Measurements from ENCODE around the gene GALNS.
A peak's percentile ranks its signal among the peaks of the same experiment; 100 is the strongest.
"Not testable (repeated sequence)": the region's sequence is repeated elsewhere in the genome, so short reads cannot be mapped to it uniquely, and the experiment has no call there.

Gene GALNS

DNA sequence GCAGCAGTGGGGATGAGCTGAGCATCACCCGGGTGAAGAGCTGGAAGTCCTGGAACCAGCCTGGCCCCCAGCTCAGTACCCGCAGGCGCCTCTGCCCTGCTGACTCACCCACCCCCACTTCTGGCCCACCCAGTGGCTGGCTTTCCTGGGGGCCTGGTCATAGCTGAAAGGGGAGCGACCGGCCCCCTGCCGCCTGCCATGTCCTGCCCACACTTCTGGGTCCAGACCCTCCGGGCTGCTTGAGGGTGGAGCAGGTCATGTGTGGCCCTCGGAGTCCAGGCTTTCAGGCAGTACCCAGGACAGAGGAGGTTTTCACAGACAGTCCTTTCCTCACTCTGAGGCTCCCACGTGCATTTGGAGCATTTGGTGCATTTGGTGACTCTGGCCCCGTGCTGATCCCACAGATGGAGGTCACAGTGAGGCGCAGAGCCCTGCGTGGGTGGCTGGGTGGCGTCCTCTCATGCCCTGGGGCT, 64.6 kb downstream of the GALNS start:
- Histone ChIP-seq H4K20me1 (no peaks in the 10 kb centered on the region), H3K4me3 (no peak overlapping the region), H3K4me1 (peaks cover 96% of the 10 kb centered on the region), H3K27me3 (no peaks in the 10 kb centered on the region), H3K27ac (peak overlapping the region; percentile 93), H3K4me2 (peak overlapping the region; percentile 96), H3K9me3 (no peaks in the 10 kb centered on the region), H3K36me3 (no peaks in the 10 kb centered on the region), H3K9ac (peak overlapping the region; percentile 74)
- TF ChIP-seq Cebpa-rat (IDR thresholded peaks at IDR 0.05): no peak

DNA sequence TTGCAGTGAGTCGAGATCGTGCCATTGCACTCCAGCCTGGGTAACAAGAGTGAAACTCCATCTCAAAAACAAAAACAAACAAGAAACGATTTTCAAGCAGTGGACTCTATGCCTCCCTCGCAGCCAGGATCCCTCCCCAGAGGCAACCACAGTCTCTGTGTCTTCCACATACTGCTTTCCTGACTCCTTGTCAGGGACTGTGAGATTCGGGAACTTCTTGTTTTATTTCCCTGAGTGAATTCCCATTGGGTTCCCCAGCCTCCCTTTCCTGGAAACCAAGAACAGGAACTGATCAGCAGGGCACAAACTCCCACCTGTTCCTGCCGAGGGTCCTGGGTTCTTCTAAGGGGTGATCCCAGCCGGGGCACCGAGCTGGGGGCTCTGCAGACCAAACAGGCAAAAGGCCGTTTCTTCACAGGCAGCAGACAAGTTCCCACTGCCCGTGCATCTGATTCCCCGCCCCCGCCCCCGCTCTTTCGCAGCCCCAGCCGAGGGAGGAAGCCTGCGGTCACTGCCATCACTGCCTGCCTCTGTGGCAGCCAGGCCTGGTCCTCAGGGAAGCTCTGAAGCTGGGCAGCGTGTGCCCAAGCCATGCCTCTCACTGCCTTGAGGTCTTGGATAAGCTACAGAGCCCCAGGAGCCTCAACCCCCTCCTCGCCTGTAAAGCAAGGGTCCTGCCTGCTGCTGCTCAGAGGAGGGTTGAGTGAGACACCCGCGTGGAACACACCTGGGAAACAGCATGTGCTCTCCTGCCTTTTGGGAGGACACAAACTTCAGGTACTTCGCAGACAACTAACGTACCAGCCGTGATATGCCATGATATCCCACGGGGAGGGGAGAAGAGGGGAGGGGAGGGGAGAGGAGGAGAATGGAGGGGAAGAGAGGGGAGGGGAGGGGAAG, 66.2 kb downstream of the GALNS start:
- peak overlapping the region; percentile 86 for H3K27ac ChIP-seq
- H3K36me3 ChIP-seq: no peaks in the 10 kb centered on the region
- peak overlapping the region; percentile 75 for H3K9ac ChIP-seq
- peaks cover 96% of the 10 kb centered on the region for H3K4me1 ChIP-seq
- H3K4me2 ChIP-seq: peak overlapping the region; percentile 99
- H4K20me1 ChIP-seq: no peaks in the 10 kb centered on the region
- no peaks in the 10 kb centered on the region for H3K27me3 ChIP-seq
- no peak for TF ChIP-seq Cebpa-rat (IDR thresholded peaks at IDR 0.05)
- peak overlapping the region; percentile 64 for H3K4me3 ChIP-seq
- no peaks in the 10 kb centered on the region for H3K9me3 ChIP-seq

DNA sequence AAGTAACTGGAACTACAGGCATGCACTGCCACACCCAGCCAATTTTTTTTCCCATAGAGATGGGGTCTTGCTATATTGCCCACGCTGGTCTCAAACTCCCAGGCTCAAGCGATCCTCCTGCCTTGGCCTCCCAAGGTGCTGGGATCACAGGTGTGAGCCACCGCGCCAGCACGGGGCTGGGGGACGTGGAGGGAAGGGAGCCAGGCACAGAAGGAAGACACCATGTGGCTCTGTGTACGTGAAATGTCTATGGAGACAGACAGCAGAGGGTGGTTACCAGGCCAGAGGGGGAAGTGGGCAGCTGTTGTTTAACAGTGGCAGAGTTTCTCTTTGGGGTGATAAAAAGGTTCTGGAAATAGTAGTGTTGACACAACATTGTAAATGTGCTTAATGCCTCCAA, 67.2 kb downstream of the GALNS start:
- Histone ChIP-seq H3K27me3 (no peaks in the 10 kb centered on the region), H3K4me3 (no peak overlapping the region), H3K9ac (peak overlapping the region; percentile 75), H3K9me3 (no peaks in the 10 kb centered on the region), H3K36me3 (no peaks in the 10 kb centered on the region), H4K20me1 (no peaks in the 10 kb centered on the region), H3K4me2 (peak overlapping the region; percentile 99), H3K4me1 (peaks cover 89% of the 10 kb centered on the region), H3K27ac (peak overlapping the region; percentile 86)
- TF ChIP-seq Cebpa-rat (IDR thresholded peaks at IDR 0.05): no peak

DNA sequence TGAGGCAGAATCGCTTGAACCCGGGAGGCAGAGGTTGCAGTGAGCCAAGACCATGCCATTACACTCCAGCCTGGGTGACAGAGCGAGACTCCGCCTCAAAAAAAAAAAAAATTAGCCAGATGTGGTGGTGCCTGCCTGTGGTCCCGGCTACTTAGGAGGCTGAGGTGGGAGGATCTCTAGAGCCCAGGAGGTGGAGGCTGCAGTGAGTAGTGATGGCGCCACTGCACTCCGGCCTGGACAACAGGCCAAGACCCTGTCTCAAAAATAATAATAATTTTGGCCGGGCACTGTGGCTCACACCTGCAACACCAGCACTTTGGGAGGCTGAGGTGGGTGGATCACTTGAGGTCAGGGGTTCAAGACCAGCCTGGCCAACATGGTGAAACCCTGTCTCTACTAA, 68.0 kb downstream of the GALNS start:
- Histone ChIP-seq H3K4me1 (peaks cover 85% of the 10 kb centered on the region), H3K27ac (peak overlapping the region; percentile 86; the same call in 1 of the 2 replicates), H3K4me2 (peak overlapping the region; percentile 99)
- H3K4me3 ChIP-seq, H3K36me3 ChIP-seq, H4K20me1 ChIP-seq, H3K27me3 ChIP-seq, H3K9me3 ChIP-seq, H3K9ac ChIP-seq: not testable (repeated sequence)

DNA sequence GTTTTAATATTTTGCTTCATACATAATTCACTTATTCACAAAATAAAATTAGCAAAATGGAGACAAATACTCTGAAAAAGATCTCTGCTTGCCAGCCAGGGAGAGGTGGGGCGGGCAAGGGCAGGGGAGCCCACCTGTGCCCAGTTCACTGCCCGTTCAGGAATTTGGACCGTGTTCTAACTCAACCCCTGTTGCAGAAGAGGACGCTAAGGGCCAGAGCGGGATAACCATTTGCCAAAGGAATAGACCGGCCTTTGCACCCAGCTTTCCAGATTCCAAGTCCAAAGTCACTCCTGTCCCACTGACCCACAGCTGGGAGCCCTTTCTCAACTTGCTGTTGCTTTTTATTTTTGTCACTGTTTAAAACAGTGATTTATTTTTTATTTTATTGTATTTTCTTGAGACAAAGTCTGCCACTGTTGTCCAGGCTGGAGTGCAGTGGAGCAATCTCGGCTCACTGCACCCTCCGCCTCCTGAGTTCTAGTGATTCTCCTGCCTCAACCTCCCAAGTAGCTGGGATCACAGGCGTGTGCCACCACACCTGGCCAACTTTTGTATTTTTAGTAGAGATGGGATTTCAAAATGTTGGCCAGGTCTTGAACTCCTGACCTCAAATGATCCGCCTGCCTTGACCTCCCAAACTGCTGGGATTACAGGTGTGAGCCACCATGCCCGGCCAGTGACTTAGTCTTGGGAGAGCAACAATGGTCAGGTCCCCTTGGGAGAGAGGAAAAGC, 69.0 kb downstream of the GALNS start:
- Histone ChIP-seq H3K4me2 (no peak overlapping the region), H4K20me1 (peaks cover 17% of the 10 kb centered on the region), H3K27ac (no peak overlapping the region), H3K9me3 (no peaks in the 10 kb centered on the region), H3K4me3 (no peak overlapping the region), H3K4me1 (peaks cover 85% of the 10 kb centered on the region), H3K9ac (no peak overlapping the region), H3K27me3 (no peaks in the 10 kb centered on the region), H3K36me3 (no peaks in the 10 kb centered on the region)
- TF ChIP-seq Cebpa-rat (IDR thresholded peaks at IDR 0.05): no peak

DNA sequence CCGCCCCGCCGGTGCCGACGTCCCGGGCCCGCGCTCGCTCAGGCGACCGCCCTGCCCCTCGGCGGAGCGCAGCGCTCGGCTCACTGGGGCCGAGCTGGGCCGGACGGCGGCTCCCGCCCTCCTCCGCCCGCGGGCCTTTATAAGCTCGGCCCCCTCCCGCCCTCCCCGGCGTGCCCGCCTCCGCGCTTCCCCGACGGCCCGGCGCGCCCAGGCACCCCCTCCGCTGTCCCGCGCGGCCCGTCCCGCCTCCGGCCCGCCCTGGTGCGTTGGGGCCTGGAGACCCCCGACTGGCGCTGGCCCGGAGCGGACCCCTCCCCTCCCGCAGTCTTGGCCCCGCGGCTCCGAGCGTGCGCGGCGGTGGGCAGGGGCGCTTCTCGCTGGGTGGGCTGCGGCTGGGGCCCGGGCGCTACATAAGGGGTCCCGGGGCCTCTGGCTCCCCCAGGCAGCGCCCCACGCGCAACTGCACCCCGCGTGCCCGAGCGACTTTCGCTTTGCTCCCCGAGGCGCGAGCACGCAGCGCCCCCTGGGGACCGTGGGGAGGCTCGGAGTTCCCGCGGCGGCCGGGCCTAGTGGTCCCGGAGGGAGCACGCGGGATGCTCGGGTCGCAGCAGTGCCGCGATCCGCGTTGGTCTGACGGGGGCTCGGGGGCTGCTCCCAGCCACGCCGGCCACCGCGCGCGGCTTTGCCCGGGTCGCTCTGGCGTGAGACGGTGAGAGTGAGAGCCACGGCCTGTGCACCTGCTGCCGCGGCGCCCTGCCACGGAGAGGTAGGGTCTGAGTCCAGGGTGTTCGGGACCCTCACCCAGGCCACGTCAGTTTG, 71.4 kb downstream of the GALNS start, which contains the start of gene PIEZO1:
TSS of gene PIEZO1 (minus strand) at position 115 of the 819 bp plus-strand sequence. CDS start 256 bp downstream, outside the sequence.
- no peaks in the 10 kb centered on the region for H3K9me3 ChIP-seq
- peaks cover 87% of the 10 kb centered on the region for H3K4me1 ChIP-seq
- no peaks in the 10 kb centered on the region for H3K36me3 ChIP-seq
- peak within 1 kb of the TSS; percentile 95 for H3K4me2 ChIP-seq
- peak within 1 kb of the TSS; percentile 97 for H3K27ac ChIP-seq
- no peaks in the 10 kb centered on the region for H3K27me3 ChIP-seq
- TF ChIP-seq Cebpa-rat (IDR thresholded peaks at IDR 0.05): no peak
- H3K9ac ChIP-seq: peak within 1 kb of the TSS; percentile 97
- H4K20me1 ChIP-seq: peaks cover 41% of the 10 kb centered on the region
- H3K4me3 ChIP-seq: peak within 1 kb of the TSS; percentile 87

DNA sequence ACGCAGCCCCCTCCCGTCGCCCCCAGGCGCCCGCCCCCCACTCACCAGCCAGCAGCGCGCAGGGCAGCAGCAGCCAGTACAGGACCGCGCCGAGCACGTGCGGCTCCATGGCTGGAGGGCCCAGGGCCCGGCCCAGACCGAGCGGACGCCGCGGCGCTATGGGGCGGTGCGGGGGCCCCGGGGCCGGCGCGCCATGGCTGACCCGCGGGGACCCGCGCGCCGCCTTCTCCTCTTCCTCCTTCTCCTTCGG, 72.0 kb downstream of the GALNS start:
- TF ChIP-seq Cebpa-rat (IDR thresholded peaks at IDR 0.05): no peak
- no peaks in the 10 kb centered on the region for H3K9me3 ChIP-seq
- peak overlapping the region; percentile 97 for H3K27ac ChIP-seq
- peaks cover 87% of the 10 kb centered on the region for H3K4me1 ChIP-seq
- peak overlapping the region; percentile 87 for H3K4me3 ChIP-seq
- H4K20me1 ChIP-seq: peaks cover 46% of the 10 kb centered on the region
- peak overlapping the region; percentile 97 for H3K9ac ChIP-seq
- H3K4me2 ChIP-seq: peak overlapping the region; percentile 95
- no peaks in the 10 kb centered on the region for H3K36me3 ChIP-seq
- no peaks in the 10 kb centered on the region for H3K27me3 ChIP-seq

DNA sequence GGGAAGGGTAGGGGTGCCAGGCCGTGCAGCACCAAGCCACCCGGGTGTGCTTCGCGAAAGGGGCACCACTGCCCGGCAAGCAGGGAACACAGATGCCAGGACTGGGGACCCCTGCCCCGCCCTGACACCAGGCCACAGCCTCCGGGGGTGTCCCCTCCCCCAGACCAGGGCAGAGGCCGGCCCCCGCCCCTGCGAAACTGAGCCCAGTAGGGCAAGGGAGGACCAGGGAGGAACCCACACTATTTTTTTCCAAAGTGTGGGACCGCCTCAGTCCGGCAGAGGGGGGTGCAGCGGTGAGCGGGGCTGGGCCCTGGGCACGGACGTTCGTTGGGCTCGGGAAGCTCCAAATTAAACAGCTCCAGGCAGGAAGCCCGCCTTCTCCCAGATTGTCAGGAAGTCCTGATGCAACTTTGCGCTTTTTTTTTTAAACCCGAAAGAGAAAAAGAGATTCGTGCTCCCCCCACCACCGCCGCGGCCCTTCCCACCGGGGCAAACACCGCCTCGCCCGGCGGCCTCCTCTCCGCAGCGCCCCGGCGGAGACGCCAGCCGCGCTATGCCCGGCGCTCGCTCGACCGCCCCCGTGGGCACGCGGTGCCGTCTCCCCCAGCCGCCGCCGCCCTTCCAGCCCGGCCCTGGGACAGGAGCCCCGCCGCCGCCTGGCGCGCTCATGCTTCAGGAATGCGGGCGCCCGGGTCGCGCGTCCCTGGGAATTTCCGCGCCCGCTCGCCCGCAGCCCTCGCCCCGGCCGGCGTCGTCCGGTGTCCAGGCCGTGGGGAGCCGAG, 72.5 kb downstream of the GALNS start:
- H4K20me1 ChIP-seq: peaks cover 51% of the 10 kb centered on the region
- H3K36me3 ChIP-seq: no peaks in the 10 kb centered on the region
- peak overlapping the region; percentile 97 for H3K9ac ChIP-seq
- peaks cover 87% of the 10 kb centered on the region for H3K4me1 ChIP-seq
- peak overlapping the region; percentile 87 for H3K4me3 ChIP-seq
- H3K27ac ChIP-seq: peak overlapping the region; percentile 97
- no peak for TF ChIP-seq Cebpa-rat (IDR thresholded peaks at IDR 0.05)
- no peaks in the 10 kb centered on the region for H3K9me3 ChIP-seq
- peak overlapping the region; percentile 95 for H3K4me2 ChIP-seq
- no peaks in the 10 kb centered on the region for H3K27me3 ChIP-seq

Data from BLaER1 (cell line).